SK-N-SH (cell line): ENCODE results near the gene LEKR1. TPM values are rescaled to one million over a fixed set of nuclear protein-coding genes. Genes with fewer than 3 reads are reported as not detected.

Experiments
- CTCF ChIA-PET: fragments of 300-600, 350-600 bp; formaldehyde crosslinking; extraction: SDS; loops from one replicate; lab custom pipeline; 2021; lab: Yijun Ruan, JAX
- POLR2A ChIA-PET: fragments of 350-600 bp; sonication (Branson Sonifier 250); formaldehyde crosslinking; extraction: SDS; loops from one replicate; lab custom pipeline; 2020; ENCODE audit warnings: antibody characterized with exemption, inconsistent platforms; lab: Yijun Ruan, JAX
- DNase-seq: peaks from one replicate; pipeline ENCODE4 v3.0.0; 2012
- H2AFZ ChIP-seq: fragments of 200-600 bp; sonication (generic); 2 replicates; pipeline ENCODE4 v1.8.1; 2016; ENCODE audit warnings: antibody characterized with exemption, mild to moderate bottlenecking, low read depth
- H3F3A ChIP-seq: fragments of 200-600 bp; sonication (generic); replicated peaks from 2 replicates; pipeline ENCODE3; 2016; ENCODE audit warnings: antibody characterized with exemption, mild to moderate bottlenecking; ENCODE audit not compliant: insufficient read depth
- H3K27ac ChIP-seq, 2 experiments: fragments of 200-500 bp in 1 of 2; fragments of 200-600 bp in 1 of 2; sonication (Bioruptor generic) in 1 of 2; sonication (generic), shearing (Covaris generic) in 1 of 2; 2 replicates each; pipeline versions ENCODE4 v1.5.1 to v1.6.1; 2014 to 2016; ENCODE audit warnings: low read depth in 2 of 2, inconsistent platforms in 1 of 2, low read length in 1 of 2, mild to moderate bottlenecking in 1 of 2, mixed read lengths in 1 of 2
- H3K27me3 ChIP-seq: fragments of 200-600 bp; sonication (generic), shearing (Covaris generic); 2 replicates; pipeline ENCODE4 v1.6.1; 2016; ENCODE audit warnings: mixed run types; ENCODE audit not compliant: insufficient read depth
- H3K36me3 ChIP-seq, 2 experiments: fragments of 200-500 bp in 1 of 2; fragments of 200-600 bp in 1 of 2; sonication (Bioruptor generic) in 1 of 2; sonication (generic) in 1 of 2; replicated peaks in 1 of 2; 2 replicates each; pipeline versions ENCODE3 to v1.5.1; 2014 to 2016; ENCODE audit warnings: low read length in 1 of 2, mild to moderate bottlenecking in 1 of 2; ENCODE audit not compliant: insufficient read depth in 2 of 2, control insufficient read depth in 1 of 2
- H3K4me1 ChIP-seq, 2 experiments: fragments of 200-500 bp in 1 of 2; fragments of 200-600 bp in 1 of 2; sonication (Bioruptor generic) in 1 of 2; sonication (generic), shearing (Covaris generic) in 1 of 2; 2 replicates each; pipeline versions ENCODE4 v1.5.1 to v1.6.1; 2014 to 2016; ENCODE audit warnings: low read depth in 1 of 2, low read length in 1 of 2, mixed run types in 1 of 2; ENCODE audit not compliant: insufficient read depth in 2 of 2, control insufficient read depth in 1 of 2
- H3K4me2 ChIP-seq: fragments of 200-600 bp; sonication (generic), shearing (Covaris generic); 2 replicates; pipeline ENCODE4 v1.6.1; 2017; ENCODE audit warnings: mixed run types
- H3K4me3 ChIP-seq, 2 experiments: fragments of 200-500 bp in 1 of 2; fragments of 200-600 bp in 1 of 2; sonication (Bioruptor generic) in 1 of 2; sonication (generic), shearing (Covaris generic) in 1 of 2; 2 replicates each; pipeline versions ENCODE4 v1.5.1 to v1.8.1; 2014 to 2016; ENCODE audit warnings: low read depth in 2 of 2, inconsistent platforms in 1 of 2, low read length in 1 of 2, mild to moderate bottlenecking in 1 of 2, mixed read lengths in 1 of 2, moderate library complexity in 1 of 2
- H3K79me2 ChIP-seq: fragments of 200-600 bp; sonication (generic); 2 replicates; pipeline ENCODE4 v1.8.1; 2017; ENCODE audit warnings: mild to moderate bottlenecking; ENCODE audit not compliant: insufficient read depth
- H3K9ac ChIP-seq: fragments of 200-600 bp; sonication (generic); 2 replicates; pipeline ENCODE4 v1.6.1; 2017; ENCODE audit warnings: mixed run types
- H3K9me2 ChIP-seq: fragments of 200-600 bp; sonication (generic); 2 replicates; pipeline ENCODE4 v1.6.1; 2017; ENCODE audit warnings: mixed run types
- H3K9me3 ChIP-seq: fragments of 200-600 bp; sonication (generic); 2 replicates; pipeline ENCODE4 v1.6.1; 2017; ENCODE audit warnings: mixed run types, mild to moderate bottlenecking, moderate library complexity
- H4K20me1 ChIP-seq: fragments of 200-600 bp; sonication (generic); 2 replicates; pipeline ENCODE4 v1.6.1; 2017; ENCODE audit warnings: mild to moderate bottlenecking, mixed run types; ENCODE audit not compliant: insufficient read depth
- CHD2 ChIP-seq: fragments of 150-350 bp; IDR thresholded peaks from 2 replicates; pipeline ENCODE4 v1.6.1; 2018; ENCODE audit warnings: low read length; ENCODE audit not compliant: partially characterized antibody
- CTCF ChIP-seq: fragments of 200-600 bp; sonication (generic); IDR thresholded peaks from 2 replicates; pipeline ENCODE4 v1.6.1; 2017; ENCODE audit warnings: antibody characterized with exemption, mild to moderate bottlenecking, moderate library complexity
- ELF1 ChIP-seq: IDR thresholded peaks from 2 replicates; pipeline ENCODE4 v1.4.0; 2012
- EP300 ChIP-seq, 2 experiments: IDR thresholded peaks; 2 replicates each; pipeline versions ENCODE4 v1.4.0 to v1.6.1; 2012; ENCODE audit warnings: borderline replicate concordance in 1 of 2, low read depth in 1 of 2, low read length in 1 of 2
- FOSL2 ChIP-seq: IDR thresholded peaks from 2 replicates; pipeline ENCODE4 v1.4.0; 2012; ENCODE audit warnings: low read depth, mild to moderate bottlenecking, moderate library complexity, borderline replicate concordance
- FOXM1 ChIP-seq: IDR thresholded peaks from 2 replicates; pipeline ENCODE4 v1.4.0; 2012; ENCODE audit warnings: low read depth, mild to moderate bottlenecking
- GATA2 ChIP-seq: sonication (generic); formaldehyde crosslinking; IDR thresholded peaks from 2 replicates; pipeline ENCODE4 v1.5.0; 2020; ENCODE audit warnings: mild to moderate bottlenecking, missing genetic modification reagents
- JUND ChIP-seq: IDR thresholded peaks from 2 replicates; pipeline ENCODE4 v1.4.0; 2012
- MAX ChIP-seq: IDR thresholded peaks from 2 replicates; pipeline ENCODE4 v1.4.0; 2012; ENCODE audit warnings: low read depth
- MEF2A ChIP-seq: IDR thresholded peaks from 2 replicates; pipeline ENCODE4 v1.4.0; 2012; ENCODE audit warnings: low read depth, borderline replicate concordance
- NFIC ChIP-seq: IDR thresholded peaks from 2 replicates; pipeline ENCODE4 v1.4.0; 2012; ENCODE audit warnings: borderline replicate concordance
- RCOR1 ChIP-seq: fragments of 150-350 bp; IDR thresholded peaks from 2 replicates; pipeline ENCODE4 v1.6.1; 2017; ENCODE audit warnings: antibody characterized with exemption, low read length
- REST ChIP-seq: IDR thresholded peaks from 2 replicates; pipeline ENCODE4 v1.6.1; 2012; ENCODE audit warnings: mild to moderate bottlenecking, low read depth, low read length, moderate library complexity
- RXRA ChIP-seq: IDR thresholded peaks from 2 replicates; pipeline ENCODE4 v1.4.0; 2012; ENCODE audit warnings: low read depth, mild to moderate bottlenecking, borderline replicate concordance
- SMC3 ChIP-seq: IDR thresholded peaks from 2 replicates; pipeline ENCODE4 v1.6.1; 2012; ENCODE audit warnings: low read depth, low read length, improper control_type of control experiment
- TAF1 ChIP-seq: IDR thresholded peaks from 2 replicates; pipeline ENCODE4 v1.6.1; 2012; ENCODE audit warnings: low read depth, mild to moderate bottlenecking, low read length, moderate library complexity, borderline replicate concordance
- YY1 ChIP-seq: IDR thresholded peaks from 2 replicates; pipeline ENCODE4 v1.4.0; 2012; ENCODE audit warnings: low read depth, mild to moderate bottlenecking
- WGBS: methylation state at CpG from one replicate; pipeline ENCODE4 v1.1.6; 2017; ENCODE audit warnings: low lambda C conversion rate; 5-methylcytosine and 5-hydroxymethylcytosine counted together
- polyA plus RNA-seq, 3 experiments: library from polyadenylated mRNA; depleted of rRNA; stranded (reverse); fragments of >200 nt; gene quantifications; 2 replicates each; pipeline ENCODE4 v1.2.3, GENCODE V29; 2012

LEKR1 gene
- polyA plus RNA-seq, 1 of the 3 experiments (the other 2 are of a cell fraction), result 0.30 TPM

- Histone ChIP-seq H3K27ac (peak overlapping the region in 1 of 2 experiments; percentile 1; a peak in 1 of 4 replicates), H3K4me2 (no peak overlapping the region), H3K9me2 (no peaks in the 10 kb centered on the region), H3K36me3 (no peaks in the 10 kb centered on the region), H3K9me3 (no peaks in the 10 kb centered on the region), H3K79me2 (no peaks in the 10 kb centered on the region), H3K4me3 (no peak overlapping the region), H4K20me1 (no peaks in the 10 kb centered on the region), H3F3A (no peaks in the 10 kb centered on the region), H3K9ac (no peak overlapping the region), H3K27me3 (no peaks in the 10 kb centered on the region), H3K4me1 (no peaks in the 10 kb centered on the region; a peak in 1 of 4 replicates), H2AFZ (no peak overlapping the region)
- TF ChIP-seq MEF2A (no peak), REST (no peak)
- ChIA-PET POLR2A (no interaction called here), CTCF (interaction anchor here (0.8 to 1.0 kb wide), 2 partner anchors 10 to 116 kb away, joined by 3 read pairs; no protein-coding TSS in a partner anchor)
- WGBS, result 13% methylated on average over 1 of the region's 1 CpG
- DNase-seq, result no peak
Observed at GRCh38 chr3:157026091-157026490, 199.9 kb downstream of the LEKR1 start.

GRCh38 chr3:157027861-157028745 is 201.9 kb downstream of the LEKR1 start:
- Histone ChIP-seq H3F3A (no peaks in the 10 kb centered on the region), H3K36me3 (no peaks in the 10 kb centered on the region), H3K9ac (no peak overlapping the region), H3K27ac (no peak overlapping the region), H3K4me1 (no peaks in the 10 kb centered on the region; a peak in 1 of 4 replicates), H3K9me3 (no peaks in the 10 kb centered on the region), H2AFZ (no peak overlapping the region), H3K27me3 (no peaks in the 10 kb centered on the region), H3K9me2 (no peaks in the 10 kb centered on the region), H3K79me2 (no peaks in the 10 kb centered on the region), H3K4me3 (no peak overlapping the region), H3K4me2 (no peak overlapping the region), H4K20me1 (no peaks in the 10 kb centered on the region)
- DNase-seq, result no peak
- ChIA-PET POLR2A (no interaction called here), CTCF (interaction anchor here (0.6 to 1.0 kb wide), 2 partner anchors 49 to 77 kb away, joined by 3 to 4 read pairs; no protein-coding TSS in a partner anchor)
- 70% methylated on average over 7 of the region's 7 CpGs for WGBS
- no peak for TF ChIP-seq RCOR1
- no peak for TF ChIP-seq NFIC
- TF ChIP-seq SMC3, result no peak
- TF ChIP-seq ELF1, result no peak
- TF ChIP-seq EP300 (IDR thresholded peaks at IDR 0.05; ENCODE audit: borderline replicate concordance in 1 of 2, low read depth in 1 of 2, low read length in 1 of 2), result no peak
- TF ChIP-seq FOSL2, result no peak
- TF ChIP-seq MAX, result no peak
- no peak for TF ChIP-seq GATA2 (CRISPR knock-in tag)
- TF ChIP-seq REST, result no peak
- no peak for TF ChIP-seq RXRA
- TF ChIP-seq FOXM1, result no peak
- TF ChIP-seq TAF1, result no peak
- TF ChIP-seq YY1, result no peak
- no peak for TF ChIP-seq CHD2
- TF ChIP-seq CTCF, result no peak
- TF ChIP-seq JUND, result no peak
